Measurements from ENCODE around the gene BBS1. TPM values are rescaled to one million over a fixed set of nuclear protein-coding genes. Genes with fewer than 3 reads are reported as not detected.
"Not testable (repeated sequence)": the region's sequence is repeated elsewhere in the genome, so short reads cannot be mapped to it uniquely, and the experiment has no call there.

The BBS1 gene
- total RNA-seq (10 to 100 TPM; 31.7 to 32.8 TPM), polyA plus RNA-seq (10 to 100 TPM in 2 of 3 donors, 1 to 10 TPM in 1; 9.4 to 11.9 (median 11.2) TPM), total RNA-seq (0.86 to 5.2 (median 2.1) reads per million in 6 experiments)

DNA sequence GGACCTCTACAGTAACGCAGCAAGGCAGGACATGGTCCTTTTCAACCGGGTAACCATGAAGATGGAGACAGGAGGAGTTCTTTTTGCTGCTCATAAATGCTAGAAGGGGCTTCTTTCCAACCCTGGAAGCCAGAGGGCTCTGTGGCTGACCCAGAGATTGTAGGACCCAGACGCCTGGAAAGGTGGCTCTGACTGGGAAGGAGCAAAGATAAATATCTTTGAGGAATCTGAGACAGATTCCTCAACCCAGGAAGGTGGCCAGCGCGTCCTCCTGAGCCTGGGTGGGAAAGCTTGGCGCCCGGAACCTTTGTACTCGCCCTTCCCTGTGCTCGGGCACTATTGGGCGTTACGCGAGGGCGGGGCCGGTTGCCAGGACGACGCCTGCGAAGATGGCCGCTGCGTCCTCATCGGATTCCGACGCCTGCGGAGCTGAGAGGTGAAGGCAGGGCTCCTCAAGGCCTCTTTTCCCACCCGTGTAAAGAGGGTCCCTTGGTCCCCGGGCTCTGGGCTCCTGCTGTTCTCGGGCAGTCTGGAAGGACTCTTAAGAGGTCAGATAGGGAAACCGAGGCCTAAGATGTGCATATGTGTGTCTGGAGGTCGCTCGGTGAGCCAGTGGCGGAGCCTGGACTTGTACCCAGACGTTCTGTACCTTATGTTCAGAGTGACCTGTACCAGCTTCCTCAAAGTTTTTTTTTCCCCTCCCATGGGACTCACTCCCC, at the start of gene BBS1:
Gene BBS1 (plus strand): TSS at position 365 of the 719 bp plus-strand sequence. CDS start 25 bp downstream, at position 390.
- POLR2A ChIA-PET = interaction anchor here (0.7 to 1.7 kb wide), 10 partner anchors 8 to 609 kb away, joined by 3 to 6 read pairs (median 4); partner anchors contain the start of genes ACTN3, DPP3, KDM2A and MRPL11
- peaks cover 11 to 21% (median 15%) of the 10 kb centered on the region in 4 donors for H3K4me1 Mint-ChIP-seq
- ATAC-seq (peak; percentile 98 to 99), DNase-seq (peak; percentile 69 to 85 (median 76))
- no peaks in the 10 kb centered on the region for H3K9me3 Mint-ChIP-seq
- H3K27me3 Mint-ChIP-seq = no peaks in the 10 kb centered on the region
- H3K36me3 Mint-ChIP-seq = peaks cover 0 to 21% (median 5%) of the 10 kb centered on the region in 3 donors
- H3K27ac Mint-ChIP-seq = peak within 1 kb of the TSS; percentile 59 to 87 (median 80)
- peak within 1 kb of the TSS; percentile 87 to 91 (median 88) for H3K4me3 Mint-ChIP-seq

GRCh38 chr11:66462010-66462409, 48.4 kb upstream of the BBS1 start:
- peaks cover 0 to 5% (median 0%) of the 10 kb centered on the region in 9 donors for H3K9me3 Mint-ChIP-seq
- no peak for DNase-seq
- H3K4me3 Mint-ChIP-seq = no peak overlapping the region
- ATAC-seq = no peak
- POLR2A ChIA-PET = no interaction called here
- H3K27ac Mint-ChIP-seq = no peak overlapping the region
- H3K4me1 Mint-ChIP-seq = peaks cover 0 to 44% (median 10%) of the 10 kb centered on the region in 4 donors
- no peaks in the 10 kb centered on the region for H3K36me3 Mint-ChIP-seq
- H3K27me3 Mint-ChIP-seq = no peaks in the 10 kb centered on the region

DNA sequence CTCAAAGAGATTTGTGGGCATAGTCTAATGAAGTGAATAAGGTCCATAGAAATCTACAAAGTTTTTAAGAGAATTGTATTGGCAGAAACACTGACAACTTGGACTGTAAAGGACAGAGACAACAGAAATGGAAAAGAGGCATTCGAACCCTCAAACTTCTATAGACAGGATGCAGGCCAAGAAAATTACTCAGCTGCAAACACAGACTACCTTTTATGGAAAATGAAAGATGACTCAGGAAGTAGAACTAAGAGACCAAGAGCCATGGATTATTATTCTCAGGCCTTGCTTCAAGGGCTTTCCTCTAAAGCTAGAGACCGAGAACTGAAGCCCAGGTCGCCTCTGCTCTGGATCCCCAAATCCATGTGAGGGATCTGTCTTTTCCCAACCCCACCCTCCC, 47.5 kb upstream of the BBS1 start:
- Mint-ChIP-seq H3K27me3 (no peaks in the 10 kb centered on the region), H3K4me1 (peaks cover 2 to 46% (median 17%) of the 10 kb centered on the region in 4 donors), H3K4me3 (no peak overlapping the region), H3K9me3 (peaks cover 0 to 5% (median 0%) of the 10 kb centered on the region in 9 donors), H3K27ac (no peak overlapping the region), H3K36me3 (no peaks in the 10 kb centered on the region)
- DNase-seq = no peak
- ATAC-seq = no peak
- POLR2A ChIA-PET = interaction anchor here (0.8 kb wide), 1 partner anchor 1574 kb away, joined by 3 read pairs; no protein-coding TSS in a partner anchor

- POLR2A ChIA-PET, H3K27me3 Mint-ChIP-seq, ATAC-seq, H3K36me3 Mint-ChIP-seq, DNase-seq, H3K9me3 Mint-ChIP-seq: not testable (repeated sequence)
- H3K27ac Mint-ChIP-seq = peak overlapping the region in 1 of 10 donors; percentile 65
- H3K4me1 Mint-ChIP-seq = peaks cover 2 to 42% (median 19%) of the 10 kb centered on the region in 4 donors
- peak overlapping the region in 1 of 10 donors; percentile 47 for H3K4me3 Mint-ChIP-seq
These were observed 46.3 kb upstream of the BBS1 start for GRCh38 chr11:66464116-66464515.

GRCh38 chr11:66464916-66465315, 45.5 kb upstream of the BBS1 start:
- H3K27ac Mint-ChIP-seq = peak overlapping the region in 6 of 10 donors; percentile 17 to 95 (median 76)
- DNase-seq (no peak), ATAC-seq (no peak)
- POLR2A ChIA-PET = interaction anchor here (1.4 kb wide), 1 partner anchor 10 kb away, joined by 5 read pairs; no protein-coding TSS in a partner anchor
- H3K27me3 Mint-ChIP-seq = no peaks in the 10 kb centered on the region
- no peaks in the 10 kb centered on the region for H3K36me3 Mint-ChIP-seq
- H3K9me3 Mint-ChIP-seq = peaks cover 0 to 5% (median 0%) of the 10 kb centered on the region in 9 donors
- H3K4me1 Mint-ChIP-seq = peaks cover 2 to 36% (median 19%) of the 10 kb centered on the region in 4 donors
- peak overlapping the region in 4 of 10 donors; percentile 2 to 92 (median 67) for H3K4me3 Mint-ChIP-seq

DNA sequence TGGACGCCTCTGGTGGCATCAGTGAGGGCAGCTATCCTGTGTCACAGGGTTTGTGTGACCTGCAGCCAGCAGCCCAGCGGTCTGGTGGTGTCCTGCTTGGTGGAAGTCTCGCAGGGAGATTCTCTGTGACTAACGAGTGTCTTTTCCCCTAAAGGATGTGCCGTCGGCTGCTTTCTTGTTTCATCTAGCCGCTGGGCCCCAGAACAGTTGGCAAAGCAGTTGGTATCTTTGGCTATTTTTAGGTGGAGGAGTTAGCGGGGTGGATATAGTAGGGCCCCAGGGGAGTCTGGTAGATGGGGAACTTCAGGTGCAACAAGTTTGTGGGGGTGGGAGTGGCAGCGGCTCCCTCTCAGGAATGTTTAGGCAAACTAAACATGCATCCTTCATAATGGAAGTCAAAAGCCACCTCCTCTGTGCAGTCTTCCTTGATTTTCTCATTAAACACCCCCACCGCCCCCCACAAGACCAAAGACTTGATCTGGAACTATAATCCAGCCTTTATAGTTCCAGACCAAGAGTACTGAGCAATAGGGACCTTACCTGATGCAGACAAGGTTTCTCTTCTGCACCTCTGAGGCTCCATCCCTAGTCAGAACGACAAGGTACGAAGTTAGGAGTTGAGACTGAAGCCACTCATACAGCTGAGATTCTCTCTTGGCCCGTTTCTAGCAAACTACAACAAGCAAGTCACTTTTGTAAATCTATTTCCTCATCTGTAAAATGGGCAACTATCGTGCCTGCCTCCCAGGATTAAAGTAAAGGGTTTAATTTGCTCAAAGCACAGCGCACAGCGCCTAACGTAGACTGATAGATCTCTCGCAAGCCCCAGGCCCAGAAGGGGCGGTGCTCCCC, 44.8 kb upstream of the BBS1 start:
- Mint-ChIP-seq H3K9me3 (peaks cover 0 to 5% (median 0%) of the 10 kb centered on the region in 9 donors), H3K27me3 (no peaks in the 10 kb centered on the region), H3K4me1 (peaks cover 5 to 36% (median 19%) of the 10 kb centered on the region in 4 donors), H3K36me3 (peaks cover 0 to 2% (median 0%) of the 10 kb centered on the region in 3 donors), H3K4me3 (peak overlapping the region; percentile 85 to 93 (median 90)), H3K27ac (peak overlapping the region; percentile 53 to 97 (median 94))
- ATAC-seq (no peak), DNase-seq (no peak)
- POLR2A ChIA-PET = interaction anchor here (0.9 to 5.4 kb wide), 12 partner anchors 8 to 173 kb away, joined by 3 to 46 read pairs (median 4); partner anchors contain the start of genes BBS1, DPP3, MRPL11 and RBM14

DNA sequence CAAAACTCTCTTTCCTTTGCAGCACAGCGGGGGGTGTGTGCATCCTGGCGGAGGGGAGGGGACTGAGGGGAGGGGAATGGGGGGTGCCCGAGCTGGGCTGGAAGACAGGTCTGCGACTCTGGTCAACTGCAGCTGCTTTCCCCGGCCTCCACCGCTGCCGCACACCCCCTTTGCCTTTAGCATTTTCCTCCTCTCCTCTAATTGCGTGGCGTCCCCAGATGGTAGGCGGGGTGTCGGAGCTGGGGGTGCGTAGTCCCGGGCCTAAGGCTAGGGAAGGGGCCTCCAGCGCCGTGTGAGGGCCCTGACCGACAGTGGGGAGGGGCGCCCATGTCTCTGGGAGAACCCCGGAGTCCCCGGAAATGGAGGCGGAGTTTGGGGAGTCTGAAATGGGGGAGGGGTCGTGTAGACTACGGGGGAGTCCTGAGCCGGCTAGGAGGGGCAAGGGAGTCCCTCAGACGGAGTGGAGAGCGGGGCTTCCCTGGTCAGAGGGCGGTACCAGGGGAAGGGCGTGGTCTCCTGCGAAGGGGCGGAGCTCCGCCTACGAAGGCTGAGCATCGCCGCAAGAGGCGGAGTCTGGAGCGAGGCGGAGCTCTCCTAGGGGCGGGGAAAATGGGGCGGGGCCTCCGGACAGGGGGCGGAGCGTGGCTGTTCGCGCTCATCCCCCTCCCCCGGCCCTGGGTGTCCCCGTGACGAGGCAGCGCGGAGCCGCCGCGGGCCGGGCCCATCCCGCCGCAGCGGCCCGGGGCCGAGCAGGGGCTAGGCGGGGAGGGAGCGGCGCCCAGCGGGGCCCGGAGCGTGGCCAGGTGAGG, 44.0 kb upstream of the BBS1 start, which contains the start of gene PELI3:
Gene PELI3 (plus strand): TSS at position 681 of the 809 bp plus-strand sequence. CDS start 1,224 bp downstream, outside the sequence.
- POLR2A ChIA-PET = interaction anchor here (0.6 to 5.4 kb wide), 17 partner anchors 9 to 211 kb away, joined by 3 to 46 read pairs (median 4); partner anchors contain the start of genes BBS1, DPP3, MRPL11 and RBM14
- peak within 1 kb of the TSS; percentile 72 to 97 (median 94) for H3K27ac Mint-ChIP-seq
- H3K27me3 Mint-ChIP-seq = no peaks in the 10 kb centered on the region
- DNase-seq (peak; percentile 87 to 97 (median 94)), ATAC-seq (peak; percentile 85 to 91)
- H3K9me3 Mint-ChIP-seq = peaks cover 0 to 5% (median 0%) of the 10 kb centered on the region in 9 donors
- H3K4me3 Mint-ChIP-seq = peak within 1 kb of the TSS; percentile 86 to 93 (median 90)
- H3K4me1 Mint-ChIP-seq = peaks cover 8 to 34% (median 19%) of the 10 kb centered on the region in 4 donors
- H3K36me3 Mint-ChIP-seq = peaks cover 0 to 2% (median 0%) of the 10 kb centered on the region in 3 donors

DNA sequence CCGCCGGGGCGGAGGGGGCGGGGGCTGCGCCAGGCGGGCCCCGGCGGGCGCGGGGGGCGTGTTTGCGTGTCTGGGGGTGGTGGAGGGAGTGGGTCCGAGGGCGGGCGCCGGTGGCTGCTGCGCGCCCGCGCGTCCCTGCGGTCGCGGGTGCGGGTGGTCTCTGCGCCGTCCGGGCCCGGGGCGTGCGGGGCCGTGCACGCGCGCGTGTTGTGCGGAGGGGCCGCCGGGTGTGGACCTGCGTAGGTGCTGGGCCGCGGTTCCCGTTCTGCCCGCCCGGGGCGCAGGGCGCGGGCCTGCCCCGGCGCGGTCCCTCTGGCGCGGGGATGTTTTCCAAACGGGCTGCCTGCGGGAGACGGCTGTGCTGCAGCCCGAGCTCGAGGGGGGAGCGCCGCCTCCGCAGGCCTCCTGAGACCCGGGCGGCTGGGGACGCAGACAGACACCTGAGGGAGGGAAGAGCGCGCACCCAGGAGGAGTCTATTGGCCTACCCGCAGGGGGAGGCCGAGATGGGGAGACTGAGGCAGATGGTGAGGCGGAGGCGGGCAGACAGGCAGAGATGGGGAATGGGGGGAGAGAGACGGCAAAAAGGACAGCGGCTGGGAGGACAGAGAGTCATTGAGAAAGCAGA, 43.3 kb upstream of the BBS1 start:
- Mint-ChIP-seq H3K4me3 (peak overlapping the region; percentile 76 to 92 (median 89)), H3K27ac (peak overlapping the region in 9 of 10 donors; percentile 28 to 93 (median 89)), H3K4me1 (peaks cover 8 to 32% (median 19%) of the 10 kb centered on the region in 4 donors), H3K27me3 (no peaks in the 10 kb centered on the region), H3K36me3 (peaks cover 0 to 2% (median 0%) of the 10 kb centered on the region in 3 donors), H3K9me3 (peaks cover 0 to 5% (median 0%) of the 10 kb centered on the region in 9 donors)
- POLR2A ChIA-PET = interaction anchor here (0.6 to 5.4 kb wide), 15 partner anchors 12 to 211 kb away, joined by 3 to 46 read pairs (median 4); partner anchors contain the start of genes BBS1, DPP3, MRPL11 and RBM4
- peak in 1 of 10 donors; percentile 33 for DNase-seq
- peak; percentile 59 to 62 for ATAC-seq

DNA sequence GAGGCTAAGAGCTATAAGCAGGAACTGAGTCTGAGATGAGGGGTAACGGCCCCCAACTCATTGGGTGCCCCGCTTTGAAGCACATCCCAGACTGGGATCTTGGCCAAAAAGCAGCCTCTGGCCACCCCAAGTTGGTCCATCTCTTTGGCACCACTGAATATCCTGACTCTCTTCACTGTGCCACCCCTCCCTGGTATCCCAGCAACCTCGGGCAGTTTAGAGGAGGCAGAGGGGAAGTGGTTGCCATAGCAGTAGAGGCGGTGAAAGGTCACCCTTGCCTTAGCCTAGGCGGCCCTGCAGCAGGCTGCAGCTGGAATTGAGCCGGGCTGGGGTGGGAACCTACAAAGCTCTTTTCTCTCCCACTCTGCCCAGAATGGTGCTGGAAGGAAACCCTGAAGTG, 42.7 kb upstream of the BBS1 start:
- Mint-ChIP-seq H3K4me3 (peak overlapping the region; percentile 76 to 92 (median 89)), H3K9me3 (peaks cover 0 to 3% (median 0%) of the 10 kb centered on the region in 9 donors), H3K27me3 (no peaks in the 10 kb centered on the region), H3K4me1 (peaks cover 8 to 32% (median 19%) of the 10 kb centered on the region in 4 donors), H3K36me3 (peaks cover 0 to 2% (median 0%) of the 10 kb centered on the region in 3 donors), H3K27ac (peak overlapping the region in 8 of 10 donors; percentile 28 to 93 (median 82))
- ATAC-seq (no peak), DNase-seq (no peak)
- POLR2A ChIA-PET = interaction anchor here (0.6 to 5.4 kb wide), 3 partner anchors 12 to 32 kb away, joined by 3 to 46 read pairs (median 5); partner anchors contain the start of genes DPP3 and MRPL11

DNA sequence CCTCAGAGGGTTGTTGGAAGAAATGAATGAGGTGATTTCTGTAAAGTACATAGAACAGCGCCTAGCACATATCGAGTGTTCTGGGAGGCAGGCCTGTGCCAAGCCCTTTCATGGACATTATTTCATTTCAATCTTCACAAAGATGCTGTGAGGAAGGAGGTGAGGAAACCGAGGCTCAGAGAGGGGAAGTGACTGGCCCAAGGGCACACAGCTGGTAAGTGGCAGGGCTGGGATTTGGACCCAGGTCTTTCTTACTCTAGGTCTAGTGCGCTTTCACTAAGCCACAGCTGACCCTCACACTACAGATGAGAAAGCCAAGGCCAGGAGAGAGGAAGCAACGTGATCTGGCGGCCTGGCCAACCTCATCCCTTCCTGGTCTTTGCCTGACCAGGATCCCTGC, 41.7 kb upstream of the BBS1 start:
- H3K27ac Mint-ChIP-seq = peak overlapping the region in 1 of 10 donors; percentile 57
- H3K27me3 Mint-ChIP-seq = no peaks in the 10 kb centered on the region

More for the DNA sequence above, 41.7 kb upstream of the BBS1 start:
- peaks cover 0 to 2% (median 0%) of the 10 kb centered on the region in 3 donors for H3K36me3 Mint-ChIP-seq
- POLR2A ChIA-PET = interaction anchor here (5.4 kb wide), 1 partner anchor 11 kb away, joined by 46 read pairs; the partner anchor contains the start of gene DPP3
- ATAC-seq = no peak
- no peak for DNase-seq
- no peaks in the 10 kb centered on the region for H3K9me3 Mint-ChIP-seq
- H3K4me3 Mint-ChIP-seq = peak overlapping the region in 9 of 10 donors; percentile 50 to 92 (median 86)
- peaks cover 8 to 32% (median 19%) of the 10 kb centered on the region in 4 donors for H3K4me1 Mint-ChIP-seq

Data from naive thymus-derived CD8-positive, alpha-beta T cell (primary cell).